ENCODE data around the gene CEP131.

The CEP131 gene

GRCh38 chr17:81182596-81182995, 40.2 kb downstream of the CEP131 start:
- DNase-seq: no peak

- no peak for DNase-seq
Measured at GRCh38 chr17:81181811-81182185, 41.0 kb downstream of the CEP131 start.

DNA sequence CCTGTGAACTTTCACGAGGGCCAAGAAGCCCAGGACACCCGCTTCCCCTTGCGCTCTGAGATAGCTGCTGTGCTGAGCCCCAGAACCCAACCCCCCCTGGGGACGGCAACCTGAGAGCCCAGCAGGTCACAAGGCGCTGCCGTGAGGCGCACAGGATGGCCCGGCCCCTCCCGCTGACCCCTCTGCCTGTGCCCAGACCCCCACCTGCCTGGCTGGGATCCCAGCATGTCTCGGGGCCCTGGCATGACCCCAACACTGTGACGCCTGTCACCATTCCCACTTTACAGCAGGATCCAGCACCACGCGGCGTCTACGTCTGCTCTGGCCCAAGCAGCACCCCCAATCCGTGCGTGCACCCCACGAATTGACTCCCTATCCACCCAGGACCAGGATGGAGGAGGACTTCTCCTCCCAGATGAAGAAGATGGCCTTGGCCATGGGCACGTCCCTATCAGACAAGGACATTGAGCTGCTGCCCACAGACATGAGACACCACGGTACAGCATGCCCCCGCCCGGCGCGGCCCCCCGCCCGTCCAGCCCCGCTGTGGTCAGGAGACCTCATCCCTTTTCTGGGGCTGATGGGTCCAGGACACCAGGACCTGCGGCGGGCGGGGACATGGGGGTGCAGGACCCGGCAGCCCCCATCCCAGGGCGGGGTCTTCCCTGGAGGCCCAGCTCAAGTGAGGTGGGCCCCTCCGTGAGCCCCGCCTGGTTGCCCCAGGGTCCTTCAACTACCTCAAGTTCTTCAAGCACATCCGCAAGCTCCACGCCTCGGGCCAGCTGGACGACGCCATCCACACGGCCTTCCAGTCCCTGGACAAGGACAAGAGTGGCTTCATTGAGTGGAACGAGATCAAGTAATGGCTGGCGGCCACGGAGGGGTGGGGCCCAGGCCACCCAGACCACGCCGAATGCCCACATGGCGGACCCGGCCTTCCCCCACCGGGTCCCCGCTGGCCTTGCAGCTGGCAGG, 41.6 kb downstream of the CEP131 start:
- no peak for DNase-seq

GRCh38 chr17:81179861-81180260, 42.9 kb downstream of the CEP131 start:
- no peak for DNase-seq

DNA sequence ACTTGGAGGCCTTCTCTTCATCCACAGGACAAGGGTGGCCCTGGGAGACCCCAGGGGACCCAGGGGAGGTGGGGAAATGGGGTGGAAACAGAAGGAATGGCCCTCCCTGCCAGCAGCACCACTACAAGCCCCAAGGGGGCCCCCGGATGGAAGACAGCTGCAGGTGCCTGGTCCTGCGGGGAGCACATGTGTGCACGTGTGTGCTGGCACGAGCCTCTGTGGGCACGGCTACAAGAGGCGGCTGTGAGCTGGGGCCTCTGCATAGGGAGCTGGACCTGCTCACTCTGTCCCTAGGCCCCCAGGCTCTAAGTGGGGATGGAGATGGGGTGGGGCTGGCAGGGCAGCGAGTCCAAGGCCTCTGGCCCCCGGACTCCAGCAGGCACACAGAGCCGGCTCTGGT, 43.5 kb downstream of the CEP131 start:
- DNase-seq: no peak

GRCh38 chr17:81178136-81179091, 44.4 kb downstream of the CEP131 start:
- no peak for DNase-seq

- no peak for DNase-seq
Measured at GRCh38 chr17:81176666-81177065, 46.1 kb downstream of the CEP131 start.

DNA sequence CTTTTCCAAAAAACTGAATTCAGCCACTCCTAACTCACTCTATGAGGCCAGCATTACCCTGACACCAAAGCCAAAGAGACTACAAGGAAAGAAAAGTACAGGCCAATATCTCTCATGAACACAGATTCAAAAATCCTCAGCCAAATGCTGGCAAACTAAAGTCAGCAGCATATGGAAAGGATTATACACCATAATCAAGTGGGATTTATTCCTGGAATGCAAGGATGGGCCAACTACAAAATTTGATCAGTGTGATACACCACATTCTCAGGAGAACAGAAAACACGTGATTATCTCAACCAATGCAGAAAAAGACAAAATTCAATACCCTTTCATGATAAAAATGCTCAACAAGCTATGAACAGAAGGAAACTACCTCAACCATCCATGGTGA, 49.0 kb downstream of the CEP131 start:
- DNase-seq: no peak

DNA sequence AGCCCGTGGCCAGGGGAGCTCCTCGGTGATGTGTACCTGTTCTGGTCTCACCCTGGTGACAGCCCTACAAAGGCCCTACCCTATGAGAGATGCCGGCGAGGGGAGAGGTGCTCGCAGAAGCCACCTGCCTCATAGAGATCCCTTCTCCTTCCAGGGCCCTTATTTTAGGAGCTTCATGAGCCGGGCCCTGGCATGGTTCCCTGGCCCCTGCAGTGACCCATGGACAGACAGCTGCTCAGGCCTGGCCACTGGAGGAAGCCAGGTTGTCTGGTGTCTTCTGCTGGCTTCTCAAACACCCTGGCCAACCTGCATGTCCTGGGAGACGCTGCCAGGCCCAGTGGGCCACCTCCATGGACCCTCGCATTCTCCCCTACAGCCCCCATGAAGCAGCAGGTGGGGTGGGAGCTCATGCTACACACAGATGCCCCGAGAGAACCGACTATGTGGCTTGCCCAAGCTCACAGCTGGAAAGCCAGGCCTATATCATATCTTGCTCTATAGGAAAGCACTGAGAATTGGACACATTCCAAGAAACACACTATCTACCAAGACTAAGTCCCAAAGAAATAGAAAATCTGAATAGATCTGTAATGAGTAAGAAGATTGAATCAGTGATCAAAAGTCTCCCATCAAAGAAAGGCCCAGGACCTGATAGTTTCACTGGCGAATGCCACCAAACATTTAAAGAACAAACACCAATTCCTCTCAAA, 49.6 kb downstream of the CEP131 start:
- no peak for DNase-seq

GRCh38 chr17:81171941-81172340, 50.8 kb downstream of the CEP131 start:
- DNase-seq: no peak

DNA sequence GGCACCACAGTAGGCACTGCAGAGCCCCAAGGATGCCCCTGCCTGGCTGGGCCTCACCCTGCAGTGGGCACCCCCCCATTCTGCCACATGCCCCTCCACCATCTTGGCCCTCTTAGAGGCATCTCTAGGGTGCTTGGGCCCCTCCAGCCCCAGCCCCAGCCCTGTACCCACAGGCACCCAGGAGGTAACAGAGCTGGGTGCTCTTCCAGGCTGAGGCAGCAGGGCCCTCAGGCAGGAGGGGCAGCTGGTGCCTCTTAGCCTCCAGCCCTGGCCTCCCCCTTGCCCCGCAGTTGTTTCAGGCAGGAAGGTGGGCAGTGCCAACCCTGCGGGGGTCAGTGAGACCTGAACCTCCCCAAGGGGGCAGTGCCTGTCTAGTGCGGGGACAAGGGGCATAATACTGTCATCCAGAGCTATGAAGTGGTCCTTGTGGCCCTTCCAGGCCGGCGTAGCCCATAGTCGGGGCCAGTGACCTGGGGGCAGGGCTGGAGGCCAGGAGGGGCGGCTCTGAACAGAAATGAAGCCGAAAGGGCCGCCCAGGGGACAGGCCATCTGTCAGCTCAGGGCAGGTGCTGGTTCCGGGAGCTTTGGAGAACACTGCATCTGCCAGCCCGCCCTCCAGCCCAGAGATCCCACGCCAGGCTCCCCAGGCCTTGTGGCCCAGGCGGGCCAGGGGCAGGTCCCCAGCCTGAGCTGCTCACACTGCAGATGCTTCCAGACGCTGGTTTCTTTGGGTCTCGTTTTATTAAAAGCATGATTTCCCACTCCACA, 51.9 kb downstream of the CEP131 start:
- no peak for DNase-seq

GRCh38 chr17:81169870-81170309, 52.9 kb downstream of the CEP131 start:
- DNase-seq: no peak

DNA sequence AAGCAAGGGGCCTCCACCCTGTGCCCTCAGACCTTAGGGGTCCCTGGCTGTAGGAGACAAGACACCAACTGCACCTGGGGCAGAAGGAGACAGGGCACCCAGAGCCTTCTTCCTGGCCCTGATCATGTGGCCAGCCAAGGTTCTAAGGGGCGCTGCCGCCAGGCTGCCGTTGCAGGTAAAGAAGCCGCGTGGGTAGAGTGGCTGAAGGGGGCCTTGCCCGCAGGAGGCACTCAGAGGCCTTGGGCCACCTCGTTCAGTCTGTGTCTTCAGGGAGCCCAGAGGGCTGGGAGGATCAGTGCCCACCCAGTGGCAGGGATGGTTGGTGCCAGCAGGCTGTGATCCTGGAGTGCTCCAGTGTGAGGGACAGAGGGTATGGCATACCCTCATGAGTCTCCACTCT, 55.1 kb downstream of the CEP131 start:
- DNase-seq: no peak

DNA sequence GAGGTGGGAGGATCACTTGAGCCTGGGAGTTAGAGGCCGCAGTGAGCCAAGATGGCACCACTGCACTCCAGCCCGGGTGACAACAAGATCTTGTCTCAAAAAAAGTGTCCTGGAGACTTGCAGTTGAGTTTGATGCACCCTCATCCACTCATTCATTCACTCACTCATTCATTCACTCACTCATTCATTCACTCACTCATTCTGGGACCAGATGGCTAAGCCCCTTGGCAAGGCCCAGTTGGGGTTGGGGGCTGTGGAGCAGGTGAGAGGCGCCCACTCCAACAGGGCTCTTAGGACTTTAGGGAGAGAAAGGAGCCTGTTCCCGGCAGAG, 55.6 kb downstream of the CEP131 start:
- DNase-seq: no peak

DNA sequence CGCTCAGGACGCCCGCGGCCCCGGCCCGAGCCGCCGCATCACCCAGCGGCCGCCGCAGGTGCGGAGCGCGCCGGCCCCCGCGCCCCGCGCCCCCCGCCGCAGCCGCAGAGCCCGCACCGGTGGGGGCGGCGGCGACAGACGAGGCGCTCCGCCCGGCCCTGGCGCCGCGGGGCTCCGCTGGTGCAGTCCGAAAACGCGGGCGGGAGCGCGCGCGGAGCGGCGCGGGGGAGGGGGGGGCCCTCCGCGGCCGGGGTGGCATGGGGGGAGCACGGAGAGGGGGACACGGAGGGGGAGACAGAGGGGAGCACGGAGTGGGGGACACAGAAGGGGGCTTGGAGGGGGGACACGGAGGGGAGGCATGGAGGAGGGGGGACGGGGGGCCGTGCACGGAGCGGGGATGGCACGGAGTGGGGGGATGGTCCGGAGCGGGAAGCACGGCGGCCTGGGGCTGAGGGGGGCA, 56.7 kb downstream of the CEP131 start, which contains the start of gene AATK:
Gene AATK (minus strand): TSS at position 189 of the 460 bp plus-strand sequence. CDS start 229 bp downstream, outside the sequence.
- DNase-seq: no peak

DNA sequence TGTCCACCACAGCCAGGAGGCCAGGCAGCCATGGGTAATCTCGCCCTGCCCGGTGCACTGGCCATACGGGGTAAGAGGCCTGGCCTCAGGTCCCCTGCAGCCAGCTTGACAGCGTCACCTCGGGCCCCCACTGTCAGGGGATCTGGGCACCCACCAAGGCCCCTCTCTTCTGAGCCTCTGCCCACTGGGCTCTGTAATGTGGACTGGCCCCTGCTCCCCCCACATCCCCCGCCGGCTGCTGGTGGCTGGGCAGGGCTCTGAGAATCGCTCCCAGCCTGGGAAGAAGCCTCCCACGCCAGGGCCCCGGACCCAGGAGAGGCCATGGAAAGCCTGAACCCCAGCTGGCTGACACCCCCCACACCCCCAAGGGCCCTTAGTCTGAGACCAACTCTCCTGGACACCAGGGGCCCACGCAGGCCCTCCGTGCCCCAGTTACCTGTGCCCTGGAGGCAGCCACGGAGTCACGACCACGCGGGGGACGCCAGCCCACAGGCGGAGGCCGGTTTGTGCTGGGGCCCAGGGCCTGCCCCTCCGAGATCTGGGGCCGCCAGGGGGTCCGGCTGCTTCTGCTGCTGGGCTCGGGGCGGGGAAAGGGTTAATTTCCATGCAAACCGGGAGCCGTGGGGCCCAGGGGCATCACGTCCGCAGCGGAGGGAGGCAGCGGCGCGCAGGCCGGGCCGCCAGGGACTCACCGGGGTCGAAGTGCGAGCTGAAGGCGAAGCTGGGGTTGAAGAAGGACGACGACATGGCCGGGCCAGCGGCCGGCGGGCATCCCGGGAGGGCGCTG, 57.3 kb downstream of the CEP131 start, which contains the start of gene PVALEF:
Gene PVALEF (plus strand): TSS at position 262 of the 787 bp plus-strand sequence. CDS start 15,720 bp downstream, outside the sequence.
- DNase-seq: no peak

DNA sequence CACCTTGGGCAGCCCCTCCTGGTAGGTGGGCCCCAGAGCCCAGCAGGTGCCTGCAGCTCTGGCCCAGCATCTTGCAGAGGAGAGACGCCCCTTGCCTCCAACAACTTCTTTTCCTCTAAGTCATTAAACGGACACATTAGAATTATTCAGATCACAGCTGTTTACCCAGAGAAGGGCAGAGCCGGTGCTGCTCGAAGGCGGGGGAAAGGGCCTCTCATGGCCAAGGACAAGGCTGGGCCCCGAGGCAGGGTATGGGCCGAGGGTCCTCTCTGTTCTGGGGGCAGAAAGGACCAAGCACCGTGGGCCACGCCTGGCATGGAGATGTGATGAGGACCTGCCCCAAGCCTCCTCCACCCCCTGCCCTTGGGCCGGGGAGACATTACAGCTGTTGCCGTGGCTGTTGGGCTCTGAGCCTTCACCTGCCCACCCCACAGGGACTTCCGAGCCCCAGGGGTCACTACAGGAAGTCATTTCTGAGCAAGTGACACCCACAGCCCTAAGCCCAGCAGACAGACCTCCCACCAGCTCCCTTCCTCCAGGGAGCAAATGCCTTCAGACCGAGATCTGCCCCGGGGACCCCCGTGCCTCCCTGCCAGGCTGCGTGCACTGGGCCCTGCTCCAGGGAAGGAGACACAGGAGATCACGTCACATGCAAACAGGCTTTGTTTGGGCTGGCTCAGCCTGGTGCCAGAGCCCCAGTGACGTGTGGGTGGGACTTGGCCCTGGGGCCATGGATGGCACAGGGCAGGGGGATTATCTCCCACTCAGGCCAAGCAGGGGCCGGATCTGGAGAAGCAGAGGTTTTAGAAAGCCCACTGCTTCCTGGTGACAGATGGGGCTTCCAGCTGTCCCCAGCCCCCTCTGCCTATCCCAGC, 58.2 kb downstream of the CEP131 start:
- DNase-seq: no peak

GRCh38 chr17:81163703-81164370, 58.9 kb downstream of the CEP131 start:
- DNase-seq: no peak

DNA sequence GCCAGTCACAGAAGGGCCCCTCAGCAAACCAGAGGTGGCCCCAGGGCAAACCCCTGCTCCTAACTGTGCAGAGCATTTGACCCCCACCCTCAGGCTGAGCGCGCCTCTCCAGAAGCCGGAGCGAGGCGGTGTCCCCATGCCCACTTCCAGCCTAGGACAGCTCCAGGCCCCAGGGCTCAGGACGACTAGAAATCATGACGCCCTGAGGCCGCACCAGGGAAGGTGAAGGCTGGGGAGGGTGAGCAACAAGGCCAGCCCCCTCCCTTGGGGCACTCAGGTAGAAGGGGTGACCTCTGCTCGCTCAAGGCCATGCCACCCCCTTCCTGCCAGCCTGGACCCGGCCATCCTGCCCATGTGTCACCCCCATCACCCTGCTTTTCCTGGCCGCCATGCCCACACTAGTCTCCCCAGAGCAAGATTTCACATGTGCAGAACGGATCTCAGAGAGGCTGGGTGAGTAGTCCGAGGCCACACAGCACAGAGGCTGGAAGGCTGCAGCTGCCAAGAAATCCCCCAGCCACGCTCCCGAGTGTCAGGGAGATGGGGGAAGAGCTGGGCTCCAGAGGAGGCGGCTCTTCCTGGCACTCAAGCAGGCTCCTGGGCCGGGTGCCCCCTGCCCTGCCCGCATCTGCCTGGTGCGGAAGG, 59.6 kb downstream of the CEP131 start:
- DNase-seq: no peak
